CD14-positive monocyte (primary cell): ENCODE measurements around the gene ITLN2. TPM values are rescaled to one million over a fixed set of nuclear protein-coding genes. Genes with fewer than 3 reads are reported as not detected.

ENCODE experiments used
- DNase-seq, 3 donors: peaks; one replicate each; pipeline ENCODE4 v3.0.0-alpha.2; 2011 to 2022
- H2AFZ ChIP-seq: 2 replicates; pipeline ENCODE4 v1.6.0; 2012; ENCODE audit warnings: mild to moderate bottlenecking, low read depth, low read length, inconsistent platforms; ENCODE audit not compliant: insufficient read depth, poor library complexity, severe bottlenecking
- H3K27ac ChIP-seq, 2 donors: 1 replicate in 1 of 2; 2 replicates in 1 of 2; pipeline ENCODE4 v1.5.1; 2012 to 2013; ENCODE audit warnings: low read length in 2 of 2, control low read depth in 1 of 2, inconsistent platforms in 1 of 2, low read depth in 1 of 2, mild to moderate bottlenecking in 1 of 2
- H3K27me3 ChIP-seq, 2 donors: one replicate each; pipeline versions ENCODE4 v1.6.0 to v1.6.1; 2011 to 2013; ENCODE audit warnings: low read length in 2 of 2; ENCODE audit not compliant: control insufficient read depth in 2 of 2, insufficient read depth in 2 of 2
- H3K36me3 ChIP-seq, 2 donors: replicated peaks in 1 of 2; 1 replicate in 1 of 2; 2 replicates in 1 of 2; pipeline versions ENCODE4 v1.5.1 to v1.6.1; 2012 to 2013; ENCODE audit warnings: low read length in 2 of 2, control low read depth in 1 of 2, inconsistent platforms in 1 of 2, mild to moderate bottlenecking in 1 of 2; ENCODE audit not compliant: insufficient read depth in 2 of 2, control insufficient read depth in 1 of 2
- H3K4me1 ChIP-seq, 2 donors: 1 replicate in 1 of 2; 2 replicates in 1 of 2; pipeline versions ENCODE4 v1.5.1 to v1.6.1; 2012 to 2013; ENCODE audit warnings: low read length in 2 of 2, control low read depth in 1 of 2, inconsistent platforms in 1 of 2, mild to moderate bottlenecking in 1 of 2, moderate library complexity in 1 of 2; ENCODE audit not compliant: insufficient read depth in 2 of 2, control insufficient read depth in 1 of 2
- H3K4me2 ChIP-seq: replicated peaks from 2 replicates; pipeline ENCODE3; 2012; ENCODE audit warnings: low read length, moderate library complexity, mild to moderate bottlenecking; ENCODE audit not compliant: poor library complexity, severe bottlenecking; ENCODE audit errors: extremely low read depth
- H3K4me3 ChIP-seq, 3 experiments: fragments of 200-600 bp in 1 of 3; sonication (generic) in 1 of 3; replicated peaks in 1 of 3; 1 replicate in 2 of 3; 2 replicates in 1 of 3; pipeline ENCODE4 v1.5.1; 2011 to 2013; ENCODE audit warnings: low read length in 3 of 3, mild to moderate bottlenecking in 3 of 3, control low read depth in 2 of 3, low read depth in 2 of 3, inconsistent platforms in 1 of 3, moderate library complexity in 1 of 3
- H3K79me2 ChIP-seq: 2 replicates; pipeline ENCODE4 v1.6.0; 2012; ENCODE audit warnings: mild to moderate bottlenecking, control low read depth, inconsistent platforms, low read length, moderate library complexity; ENCODE audit not compliant: insufficient read depth
- H3K9ac ChIP-seq: 2 replicates; pipeline ENCODE4 v1.6.0; 2017; ENCODE audit warnings: low read length, mild to moderate bottlenecking; ENCODE audit not compliant: insufficient read depth, poor library complexity, severe bottlenecking
- H3K9me3 ChIP-seq, 2 donors: replicated peaks in 1 of 2; 1 replicate in 1 of 2; 2 replicates in 1 of 2; pipeline versions ENCODE4 v1.5.1 to v1.6.1; 2012 to 2013; ENCODE audit warnings: low read length in 2 of 2, control low read depth in 1 of 2; ENCODE audit not compliant: control insufficient read depth in 1 of 2, insufficient read depth in 1 of 2
- H4K20me1 ChIP-seq: 2 replicates; pipeline ENCODE4 v1.6.0; 2012; ENCODE audit warnings: mild to moderate bottlenecking, low read length, control low read depth, moderate library complexity; ENCODE audit not compliant: insufficient read depth
- H3K27ac Mint-ChIP-seq, 7 donors: one replicate each; pipeline ENCODE4 v1.8.0; 2020; ENCODE audit warnings: mild to moderate bottlenecking in 7 of 7, mixed read lengths in 7 of 7, moderate library complexity in 6 of 7, inconsistent platforms in 2 of 7
- H3K27me3 Mint-ChIP-seq, 3 donors: one replicate each; pipeline ENCODE4 v1.8.0; 2021 to 2022; ENCODE audit warnings: low read depth in 3 of 3, mild to moderate bottlenecking in 3 of 3, mixed read lengths in 3 of 3, moderate library complexity in 3 of 3, inconsistent platforms in 1 of 3
- H3K36me3 Mint-ChIP-seq, 2 donors: one replicate each; pipeline ENCODE4 v1.8.0; 2020; ENCODE audit warnings: mixed read lengths in 2 of 2, inconsistent platforms in 1 of 2, mild to moderate bottlenecking in 1 of 2
- H3K4me1 Mint-ChIP-seq: one replicate; pipeline ENCODE4 v1.8.0; 2020; ENCODE audit warnings: mild to moderate bottlenecking, mixed read lengths
- H3K4me3 Mint-ChIP-seq, 2 donors: one replicate each; pipeline ENCODE4 v1.8.0; 2020; ENCODE audit warnings: mild to moderate bottlenecking in 2 of 2, mixed read lengths in 2 of 2, moderate library complexity in 1 of 2
- H3K9me3 Mint-ChIP-seq, 7 donors: one replicate each; pipeline ENCODE4 v1.8.0; 2020 to 2022; ENCODE audit warnings: mixed read lengths in 7 of 7, mild to moderate bottlenecking in 6 of 7, moderate library complexity in 6 of 7, inconsistent platforms in 2 of 7
- WGBS: methylation state at CpG from one replicate; pipeline ENCODE4 v1.1.5; 2013; ENCODE audit warnings: missing lambda C conversion rate; ENCODE audit not compliant: insufficient coverage; 5-methylcytosine and 5-hydroxymethylcytosine counted together
- intact Hi-C, 2 donors: fragments of 100-400 bp; cut with micrococcal nuclease; formaldehyde crosslinking; loops; one replicate each; pipeline versions ENCODE4 v1.15.0 to v1.15.1; 2023
- polyA plus RNA-seq, 3 donors: library from polyadenylated mRNA; depleted of rRNA in 1 of 3; unstranded in 2 of 3; stranded (reverse) in 1 of 3; fragments of 300-500 nt in 2 of 3; fragments of >200 nt in 1 of 3; fragmentation: Illumina TruSeq in 2 of 3; gene quantifications; 1 replicate in 2 of 3; 2 replicates in 1 of 3; pipeline ENCODE4 v1.2.3, GENCODE V29; 2012 to 2021
- TF ChIP-seq, protein P1 (sequence below): fragments of 200-600 bp; IDR thresholded peaks from one replicate; pipeline ENCODE4 v1.8.0; 2022; ENCODE audit warnings: antibody characterized with exemption, mild to moderate bottlenecking

The ITLN2 gene
- polyA plus RNA-seq, 3 donors, result not detected

DNA sequence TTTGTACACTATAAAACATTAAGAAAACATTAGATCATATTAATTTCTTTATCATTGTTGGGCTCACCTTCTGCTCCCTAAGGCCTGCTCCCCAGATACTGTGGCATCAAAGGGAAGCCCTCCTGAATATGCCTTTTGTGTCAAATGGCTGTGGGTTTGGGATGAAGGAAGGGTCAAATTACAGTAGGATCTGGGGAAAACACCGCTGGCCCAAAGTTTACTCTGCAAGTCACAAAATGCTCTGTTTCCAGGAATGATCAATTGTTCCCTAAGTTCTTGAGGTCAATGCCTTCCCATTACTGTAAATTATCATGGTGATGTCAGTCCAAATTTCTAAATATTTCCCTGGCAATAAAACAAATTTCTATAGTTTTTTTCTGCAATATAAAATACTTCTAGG lies 6.8 kb upstream of the ITLN2 start:
- no peaks in the 10 kb centered on the region for H3K36me3 ChIP-seq
- H3K9ac ChIP-seq, result no peak overlapping the region
- no peak overlapping the region for H3K4me2 ChIP-seq
- no peak overlapping the region for H3K27ac ChIP-seq
- 100% methylated on average over 1 of the region's 1 CpG for WGBS
- no peaks in the 10 kb centered on the region for H3K4me1 Mint-ChIP-seq
- H2AFZ ChIP-seq, result no peak overlapping the region
- no peaks in the 10 kb centered on the region for H3K9me3 ChIP-seq
- H3K4me1 ChIP-seq, result no peaks in the 10 kb centered on the region
- DNase-seq, result no peak
- H3K4me3 ChIP-seq, result no peak overlapping the region
- no peaks in the 10 kb centered on the region for H3K9me3 Mint-ChIP-seq
- H3K79me2 ChIP-seq, result no peaks in the 10 kb centered on the region
- TF ChIP-seq, protein P1, sequence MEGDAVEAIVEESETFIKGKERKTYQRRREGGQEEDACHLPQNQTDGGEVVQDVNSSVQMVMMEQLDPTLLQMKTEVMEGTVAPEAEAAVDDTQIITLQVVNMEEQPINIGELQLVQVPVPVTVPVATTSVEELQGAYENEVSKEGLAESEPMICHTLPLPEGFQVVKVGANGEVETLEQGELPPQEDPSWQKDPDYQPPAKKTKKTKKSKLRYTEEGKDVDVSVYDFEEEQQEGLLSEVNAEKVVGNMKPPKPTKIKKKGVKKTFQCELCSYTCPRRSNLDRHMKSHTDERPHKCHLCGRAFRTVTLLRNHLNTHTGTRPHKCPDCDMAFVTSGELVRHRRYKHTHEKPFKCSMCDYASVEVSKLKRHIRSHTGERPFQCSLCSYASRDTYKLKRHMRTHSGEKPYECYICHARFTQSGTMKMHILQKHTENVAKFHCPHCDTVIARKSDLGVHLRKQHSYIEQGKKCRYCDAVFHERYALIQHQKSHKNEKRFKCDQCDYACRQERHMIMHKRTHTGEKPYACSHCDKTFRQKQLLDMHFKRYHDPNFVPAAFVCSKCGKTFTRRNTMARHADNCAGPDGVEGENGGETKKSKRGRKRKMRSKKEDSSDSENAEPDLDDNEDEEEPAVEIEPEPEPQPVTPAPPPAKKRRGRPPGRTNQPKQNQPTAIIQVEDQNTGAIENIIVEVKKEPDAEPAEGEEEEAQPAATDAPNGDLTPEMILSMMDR, result no peak
- H3K4me3 Mint-ChIP-seq, result no peak overlapping the region
- H4K20me1 ChIP-seq, result no peaks in the 10 kb centered on the region
- H3K36me3 Mint-ChIP-seq, result no peaks in the 10 kb centered on the region
- H3K27ac Mint-ChIP-seq, result no peak overlapping the region
- intact Hi-C loops, result no loop called here
- H3K27me3 Mint-ChIP-seq, result peaks cover 1 to 6% (median 3%) of the 10 kb centered on the region in 3 donors
- H3K27me3 ChIP-seq, result no peaks in the 10 kb centered on the region

DNA sequence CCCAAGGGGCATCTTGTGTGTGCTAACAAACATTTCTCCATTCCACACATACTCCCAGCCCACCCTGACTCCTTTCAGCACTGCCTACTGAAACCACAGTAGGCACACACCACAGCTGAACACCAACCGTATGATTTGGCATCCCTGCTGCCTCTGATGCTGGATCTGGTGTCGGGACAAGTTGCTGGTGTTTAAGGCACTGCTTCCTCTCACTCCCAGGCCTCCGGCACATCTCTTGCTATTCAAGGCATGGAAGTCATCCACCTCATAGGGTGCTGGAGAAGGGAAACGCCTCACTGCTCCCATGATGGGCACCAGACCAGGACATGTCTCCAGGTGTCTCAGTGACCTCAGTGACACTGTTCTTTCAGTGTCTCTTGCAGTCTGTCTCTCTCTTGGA lies 2.4 kb upstream of the ITLN2 start:
- H3K9me3 ChIP-seq, result no peaks in the 10 kb centered on the region
- WGBS, result 91% methylated on average over 4 of the region's 4 CpGs
- H3K36me3 ChIP-seq, result no peaks in the 10 kb centered on the region
- H3K79me2 ChIP-seq, result no peaks in the 10 kb centered on the region
- Mint-ChIP-seq H3K27me3 (peaks cover 1 to 3% (median 2%) of the 10 kb centered on the region in 3 donors), H3K4me3 (no peak overlapping the region), H3K27ac (peak overlapping the region in 1 of 7 donors; percentile 42), H3K36me3 (no peaks in the 10 kb centered on the region), H3K9me3 (no peaks in the 10 kb centered on the region), H3K4me1 (peaks cover 4% of the 10 kb centered on the region)
- no peaks in the 10 kb centered on the region for H3K27me3 ChIP-seq
- intact Hi-C loops, result no loop called here
- H3K9ac ChIP-seq, result no peak overlapping the region
- no peak overlapping the region for H3K4me3 ChIP-seq
- H2AFZ ChIP-seq, result no peak overlapping the region
- no peaks in the 10 kb centered on the region for H3K4me1 ChIP-seq
- no peak for DNase-seq
- TF ChIP-seq, protein P1, result no peak
- no peak overlapping the region for H3K4me2 ChIP-seq
- no peaks in the 10 kb centered on the region for H4K20me1 ChIP-seq
- H3K27ac ChIP-seq, result no peak overlapping the region
